GM04504 (cell line): ENCODE results near the gene SEC14L2.
"Not testable (repeated sequence)": the region's sequence is repeated elsewhere in the genome, so short reads cannot be mapped to it uniquely, and the experiment has no call there.

Experiments
- DNase-seq: peaks from one replicate; pipeline ENCODE4 v3.0.0-alpha.2; 2012; ENCODE audit warnings: low read depth

Gene SEC14L2

DNA sequence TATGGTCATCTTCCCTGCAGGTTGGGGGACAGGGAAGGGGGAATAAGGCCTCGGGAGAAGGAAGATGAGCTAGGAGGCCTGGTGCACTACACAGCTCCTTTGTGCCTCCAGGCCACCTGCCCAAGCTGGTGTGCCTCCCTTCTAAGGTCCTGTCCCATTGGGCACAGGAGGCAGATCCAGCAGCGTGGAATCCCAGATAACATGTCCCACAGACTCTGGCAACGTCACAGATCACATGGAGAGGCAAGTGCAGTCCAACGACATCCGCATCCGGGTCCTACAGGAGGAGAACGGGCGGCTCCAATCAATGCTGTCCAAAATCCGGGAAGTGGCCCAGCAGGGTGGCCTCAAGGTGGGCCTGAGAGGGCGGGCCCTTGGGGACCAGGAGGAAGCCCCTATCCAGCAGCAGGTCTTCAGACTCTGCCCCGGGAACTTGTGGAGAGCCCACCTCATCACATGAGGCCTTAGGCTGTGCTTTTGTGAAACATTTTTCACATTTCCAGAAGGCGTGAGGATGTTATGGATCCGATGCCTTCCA lies 21.4 kb upstream of the SEC14L2 start:
- no peak for DNase-seq

DNA sequence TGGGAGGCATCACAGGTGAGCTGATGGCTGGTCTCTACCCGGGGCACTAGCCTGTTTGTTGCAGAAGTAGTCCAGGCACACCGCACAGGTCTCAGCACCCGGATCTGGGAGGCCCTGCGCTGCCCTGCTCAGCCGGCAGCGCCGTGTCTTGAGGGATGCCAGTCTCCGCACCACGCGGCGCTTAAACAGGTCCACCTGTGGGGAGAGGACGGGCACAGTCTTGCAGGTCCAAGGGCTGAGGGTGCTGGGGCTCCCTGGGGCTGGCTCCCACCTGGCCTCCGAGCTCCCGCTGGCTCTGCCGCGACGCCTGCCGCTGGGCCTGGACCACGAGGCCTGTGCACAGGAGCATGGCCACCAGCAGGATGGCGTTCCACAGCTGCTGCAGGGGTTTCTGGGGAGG lies 16.8 kb upstream of the SEC14L2 start:
- no peak for DNase-seq

DNA sequence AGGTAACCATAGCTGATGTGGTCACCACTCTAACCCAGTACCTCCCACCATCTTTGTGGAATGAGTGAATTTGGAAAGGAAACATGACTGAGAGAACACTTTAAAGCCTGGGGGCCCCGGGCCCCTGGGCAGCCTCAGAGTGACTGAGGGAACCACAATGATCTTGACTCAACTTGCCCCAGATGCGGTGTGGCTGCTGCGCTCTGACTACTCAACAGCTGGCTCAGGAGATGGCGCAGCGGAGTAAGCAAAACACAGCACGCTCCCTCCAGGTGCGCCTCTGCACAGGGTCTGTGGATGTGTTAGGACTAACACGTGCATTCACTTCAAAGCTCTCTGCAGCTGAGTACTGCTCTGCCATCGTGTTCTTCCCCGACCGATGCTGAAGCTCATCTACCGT lies 15.6 kb upstream of the SEC14L2 start:
- DNase-seq: no peak

DNA sequence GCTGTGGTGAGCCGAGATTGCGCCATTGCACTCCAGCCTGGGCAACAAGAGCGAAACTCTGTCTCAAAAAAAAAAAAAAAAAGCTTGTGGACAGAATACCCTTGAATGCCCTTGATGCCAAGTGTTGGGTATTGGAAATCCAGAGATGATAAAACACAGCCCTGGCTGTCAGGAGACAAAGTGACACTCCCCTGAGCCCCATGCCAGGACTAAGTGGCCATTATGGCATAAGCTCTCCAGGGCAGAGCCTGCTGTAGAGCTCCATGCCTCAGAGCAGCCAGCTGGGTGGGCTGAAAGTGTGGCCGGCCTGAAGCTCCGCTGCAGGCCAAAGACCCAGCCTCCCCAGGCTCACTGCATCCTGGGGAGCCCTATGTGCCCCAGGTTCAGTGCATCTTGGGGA lies 14.5 kb upstream of the SEC14L2 start:
- no peak for DNase-seq

DNA sequence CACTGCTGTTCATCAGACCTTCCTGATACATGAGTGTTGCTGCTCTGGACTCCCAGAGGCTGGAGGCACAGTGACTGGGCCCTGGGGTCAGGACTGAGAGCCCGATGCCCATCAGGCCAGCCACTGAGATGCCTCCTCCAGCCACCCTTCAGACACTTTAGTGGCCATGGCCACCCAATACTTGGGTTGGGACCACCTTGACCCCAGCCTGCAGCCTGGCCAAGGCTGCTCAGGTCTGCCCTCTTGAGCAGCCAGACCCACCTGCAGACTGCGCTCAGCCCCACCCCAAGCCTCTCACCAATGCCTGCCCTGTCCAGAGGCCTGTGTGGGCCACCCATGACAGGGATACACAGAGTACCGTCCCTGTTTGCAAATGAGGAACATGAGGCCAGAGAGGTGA lies 13.8 kb upstream of the SEC14L2 start:
- DNase-seq: no peak

DNA sequence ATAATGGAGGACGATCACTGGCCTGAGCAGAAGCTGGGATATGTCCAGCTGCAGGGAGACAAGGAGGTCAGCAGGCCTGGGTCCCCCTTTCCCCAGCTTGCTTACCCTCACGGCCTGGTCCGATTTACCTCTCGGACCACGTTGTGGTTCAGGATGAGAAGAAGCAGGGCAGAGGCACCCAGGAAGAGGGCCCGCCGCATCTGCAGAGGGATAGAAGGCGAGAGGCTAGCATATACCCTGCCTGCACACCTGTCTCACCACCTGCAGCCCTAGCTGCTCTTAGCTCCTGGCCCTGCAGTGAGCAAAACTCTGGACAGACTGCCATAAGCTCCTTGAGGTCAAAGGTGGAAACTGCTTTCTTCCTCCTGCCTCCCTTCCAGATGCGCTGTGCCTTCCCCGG lies 10.9 kb upstream of the SEC14L2 start:
- no peak for DNase-seq

DNA sequence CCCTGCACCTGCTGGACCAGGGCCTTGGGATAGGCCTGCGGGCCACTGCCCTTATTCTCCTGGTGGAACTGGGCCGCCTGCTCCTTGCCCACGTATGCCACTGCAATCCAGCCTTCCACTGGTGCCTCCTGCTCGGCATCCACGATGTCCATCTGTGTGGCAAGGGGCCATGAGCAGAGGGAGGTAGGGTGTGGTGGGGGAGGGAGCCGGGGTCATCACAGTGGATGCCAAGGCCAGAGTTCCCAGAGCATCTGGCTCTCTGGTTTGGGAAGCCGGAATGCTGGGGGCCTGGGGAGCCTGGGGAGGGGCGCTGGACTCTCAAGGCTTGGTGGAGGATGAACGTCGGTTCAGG lies 10.2 kb upstream of the SEC14L2 start:
- no peak for DNase-seq

DNA sequence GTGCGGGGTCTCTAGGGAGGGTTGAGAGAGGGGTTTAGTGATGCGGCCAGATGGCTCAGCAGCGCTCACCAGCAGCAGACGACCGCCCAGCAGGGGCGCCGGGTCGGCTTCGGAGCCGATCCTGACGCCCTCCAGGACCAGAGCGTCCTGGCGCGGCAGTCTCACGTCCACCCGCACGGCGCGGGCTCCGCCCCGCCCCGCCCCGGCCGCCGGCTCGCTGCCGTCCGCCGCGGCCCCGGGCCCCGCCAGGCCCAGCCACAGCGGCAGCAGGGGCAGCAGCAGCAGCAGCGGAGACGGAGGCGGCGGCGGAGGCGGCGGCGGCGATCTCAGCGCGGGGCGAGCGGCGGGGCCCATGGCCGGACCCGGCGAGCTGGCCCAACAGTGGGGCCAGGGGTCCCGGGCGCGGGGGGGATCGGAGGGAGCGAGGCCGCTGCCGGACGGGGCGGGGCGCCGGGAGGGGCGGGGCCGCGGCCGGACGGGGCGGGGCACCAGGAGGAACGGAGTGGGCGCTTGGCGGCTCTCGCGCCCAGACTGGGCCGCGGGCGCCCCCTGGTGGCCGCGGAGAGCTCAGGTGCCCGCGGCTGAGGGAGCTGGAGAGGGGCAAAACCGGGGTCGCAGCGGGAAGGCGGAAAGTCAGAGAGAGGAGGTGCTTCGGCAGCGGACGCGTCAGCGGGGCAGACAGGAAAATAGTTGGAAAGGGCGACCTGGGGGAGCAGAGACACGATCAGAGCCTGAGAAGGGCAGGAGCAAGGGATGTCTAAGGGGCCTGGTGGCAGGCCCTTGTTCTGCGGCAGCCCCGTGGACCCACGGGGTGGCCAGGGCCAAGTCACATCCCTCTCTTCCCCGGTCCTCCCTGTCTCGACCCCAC lies 9.6 kb upstream of the SEC14L2 start, which contains the start of gene RNF215:
Gene RNF215 (minus strand): TSS at position 452 of the 868 bp plus-strand sequence. CDS start 98 bp downstream, at position 354.
- peak; percentile 53 for DNase-seq

DNA sequence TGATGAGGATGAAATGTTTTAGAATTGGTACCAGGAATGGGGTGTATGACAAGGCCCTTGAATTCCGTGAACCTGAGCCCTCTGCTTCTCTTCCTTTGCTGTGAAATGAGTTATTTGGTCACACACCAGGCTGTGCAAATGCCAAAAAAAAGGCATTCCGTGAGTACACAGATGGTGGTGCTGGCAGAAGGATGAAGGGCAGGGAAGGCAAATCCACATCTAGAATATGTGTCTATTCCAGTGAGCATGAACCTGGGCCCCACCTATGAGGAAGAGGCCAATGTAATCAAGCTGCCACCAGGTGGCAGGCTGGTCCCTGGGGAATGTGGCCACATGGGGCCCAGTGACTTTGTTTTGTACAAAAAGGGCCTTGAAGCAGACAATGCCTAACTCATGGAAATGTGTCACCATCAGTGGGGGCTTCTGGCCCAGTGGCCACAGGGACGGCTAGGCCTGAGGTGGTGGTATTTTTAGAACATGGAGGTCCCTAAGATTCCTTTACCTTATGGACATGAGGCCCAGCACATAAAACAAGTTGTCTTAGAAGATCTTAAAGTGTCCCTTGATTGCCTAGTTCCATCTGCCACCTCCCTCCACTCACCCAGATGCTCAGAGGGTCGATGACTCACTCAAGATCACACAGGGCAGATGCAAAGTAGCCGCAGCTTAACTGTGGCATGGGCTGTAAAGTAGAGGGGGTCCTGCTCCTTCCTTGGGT lies 5.7 kb upstream of the SEC14L2 start:
- DNase-seq: peak; percentile 45

DNA sequence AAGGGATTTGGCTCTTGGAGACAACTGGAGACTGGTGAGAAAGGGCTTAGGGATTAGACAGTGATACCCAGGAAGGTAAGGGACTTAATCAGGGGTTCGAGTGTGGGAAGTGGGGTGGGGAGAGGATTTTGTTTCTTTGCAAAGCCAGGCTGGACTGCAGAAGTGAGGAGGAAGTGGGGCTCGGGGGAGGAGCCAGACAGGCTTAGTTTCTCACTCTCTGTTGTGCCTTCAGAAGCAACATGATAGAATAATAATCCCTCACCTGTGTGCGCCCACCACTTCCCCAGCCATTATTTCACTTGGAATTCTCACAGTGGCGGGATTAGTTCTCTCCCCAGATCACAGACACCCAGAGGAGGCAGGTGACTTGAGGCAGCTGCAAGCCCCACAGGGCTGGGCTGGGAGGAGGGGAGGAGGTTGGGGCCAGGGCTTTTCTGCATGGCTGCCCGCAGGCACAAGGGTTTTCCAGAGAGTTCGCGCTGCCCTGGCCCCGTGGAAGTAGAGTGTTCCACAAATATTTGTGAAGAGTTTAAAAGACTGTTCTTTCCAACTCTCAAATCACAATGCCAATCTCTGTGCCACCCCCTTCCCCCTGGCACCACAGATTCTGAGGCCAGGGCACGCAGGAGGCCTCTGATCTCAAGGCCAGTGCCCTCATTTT lies 4.0 kb upstream of the SEC14L2 start:
- no peak for DNase-seq

DNA sequence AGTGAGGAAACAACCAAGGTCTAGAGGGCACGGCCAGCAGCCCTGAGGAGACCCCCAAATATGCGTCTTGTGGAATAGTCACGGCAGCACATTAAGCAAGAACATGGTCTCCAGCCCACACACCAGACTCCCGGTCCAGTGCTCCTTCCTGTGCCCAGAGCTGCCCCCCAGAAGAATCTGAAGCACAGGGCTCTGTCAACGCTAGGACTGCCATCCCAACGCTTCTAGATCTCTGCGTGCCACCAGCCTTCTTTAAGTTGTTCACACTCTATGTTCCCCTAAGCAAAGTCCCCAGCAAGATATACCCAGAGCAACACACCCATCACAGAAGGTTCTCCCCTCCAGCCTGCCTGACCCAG lies 3.5 kb upstream of the SEC14L2 start:
- DNase-seq: no peak

DNA sequence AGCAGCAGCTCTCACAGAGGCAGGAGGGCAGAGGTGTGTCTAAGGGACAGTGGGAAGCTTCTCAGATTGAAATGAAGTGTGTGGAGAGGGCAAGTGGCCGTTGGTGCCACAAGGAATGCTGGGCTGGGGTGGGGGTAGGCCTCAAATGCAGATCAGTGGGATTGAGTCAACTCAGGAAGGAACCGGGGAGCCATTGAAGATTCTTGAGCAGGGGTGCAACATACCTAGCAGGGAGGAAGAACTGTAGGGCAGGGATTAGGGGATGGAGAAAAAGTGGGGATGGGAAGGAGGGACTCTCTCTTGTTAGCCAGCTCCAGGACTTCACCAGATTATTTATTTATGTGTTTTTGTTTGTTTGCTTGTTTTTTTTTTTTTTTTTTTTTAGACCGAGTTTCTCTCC lies 2.9 kb upstream of the SEC14L2 start:
- DNase-seq: no peak

DNA sequence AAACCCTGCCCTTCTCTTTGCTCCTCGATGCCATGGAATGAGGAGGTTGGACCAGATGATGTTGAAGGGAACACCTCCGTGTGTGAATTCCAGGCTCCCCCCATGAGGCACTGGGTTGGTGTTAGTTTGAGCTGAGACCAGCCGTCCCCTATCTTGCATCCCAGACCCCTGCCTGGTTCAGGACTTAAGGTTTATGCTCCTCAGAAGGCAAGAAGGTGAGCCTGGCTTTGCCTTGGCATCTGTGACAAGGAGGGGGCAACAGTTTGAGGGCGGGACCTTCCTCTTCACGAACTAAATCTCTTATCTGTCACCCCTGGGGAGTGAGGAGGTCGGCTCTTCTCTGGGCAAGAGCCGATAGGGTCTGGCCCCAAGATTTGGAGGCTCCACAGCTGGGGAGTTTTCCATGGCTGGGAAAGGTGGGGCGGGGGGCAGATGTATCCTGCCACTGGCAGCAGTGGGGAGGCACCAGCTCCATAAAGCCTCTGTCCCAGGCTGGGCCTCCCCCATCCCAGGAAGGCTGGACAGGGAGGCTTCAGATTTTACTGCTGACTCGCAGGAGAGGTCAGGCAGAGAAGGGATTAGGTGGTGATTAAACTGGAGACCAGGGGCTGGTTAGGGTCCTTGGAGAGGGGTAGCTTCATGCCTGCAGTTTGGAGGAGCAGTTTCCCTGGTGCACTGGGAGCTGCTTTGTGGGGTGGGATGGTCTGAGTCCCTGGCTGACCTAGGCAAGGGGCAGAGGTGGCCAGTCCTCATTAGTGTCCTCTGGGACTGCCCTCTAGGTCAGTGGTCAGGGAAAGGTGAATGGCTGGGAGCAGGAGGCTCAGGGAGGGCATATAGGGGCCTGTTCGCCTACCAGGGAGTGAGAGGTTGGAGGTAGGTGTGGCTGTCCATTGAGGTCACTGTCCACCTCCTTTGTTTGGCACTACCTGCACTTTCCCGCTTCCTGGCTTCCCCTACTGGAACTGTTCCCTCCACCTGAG lies 1.1 kb downstream of the SEC14L2 start:
- DNase-seq: no peak

DNA sequence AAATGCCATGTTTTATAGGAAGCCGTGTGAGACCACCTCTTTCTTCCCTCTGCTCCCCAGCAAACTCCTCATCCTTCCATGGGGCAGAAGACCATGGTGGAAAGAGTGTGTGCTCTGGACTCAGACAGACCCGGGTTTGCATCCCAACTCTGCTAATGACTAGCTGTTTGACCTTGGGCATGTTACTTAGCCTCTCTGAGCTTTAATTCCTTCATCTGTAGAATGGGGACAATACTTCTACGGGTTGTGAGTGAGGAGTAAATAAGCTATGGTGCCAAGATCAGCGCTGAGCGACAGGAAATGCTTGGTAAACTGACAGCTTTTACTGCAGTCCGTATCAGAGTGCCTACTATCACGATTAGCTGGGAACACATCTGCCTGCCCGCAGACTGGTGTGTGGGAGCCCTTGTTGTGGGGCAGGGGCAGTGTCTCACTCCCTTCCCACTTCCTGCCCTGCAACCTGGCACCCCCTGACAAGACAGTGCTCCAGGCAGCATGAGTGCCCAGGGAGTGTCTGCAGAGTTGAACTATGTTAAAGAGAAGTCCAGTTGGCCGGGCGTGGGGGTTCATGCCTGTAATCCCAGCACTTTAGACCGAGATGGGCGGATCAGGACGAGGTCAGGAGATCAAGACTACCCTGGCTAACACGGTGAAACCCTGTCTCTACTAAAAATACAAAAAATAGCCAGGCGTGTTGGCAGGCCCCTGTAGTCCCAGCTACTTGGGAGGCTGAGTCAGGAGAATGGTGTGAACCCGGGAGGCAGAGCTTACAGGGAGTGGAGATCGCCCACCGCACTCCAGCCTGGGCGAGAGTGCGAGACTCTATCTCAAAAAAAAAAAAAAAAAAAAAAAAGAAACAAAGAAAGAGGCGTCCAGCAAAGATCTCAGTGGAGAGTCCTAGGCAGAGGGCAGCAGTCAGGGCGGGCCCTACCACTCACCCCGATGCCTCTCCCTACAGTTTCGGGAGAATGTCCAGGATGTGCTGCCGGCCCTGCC lies 2.2 kb downstream of the SEC14L2 start:
- no peak for DNase-seq

DNA sequence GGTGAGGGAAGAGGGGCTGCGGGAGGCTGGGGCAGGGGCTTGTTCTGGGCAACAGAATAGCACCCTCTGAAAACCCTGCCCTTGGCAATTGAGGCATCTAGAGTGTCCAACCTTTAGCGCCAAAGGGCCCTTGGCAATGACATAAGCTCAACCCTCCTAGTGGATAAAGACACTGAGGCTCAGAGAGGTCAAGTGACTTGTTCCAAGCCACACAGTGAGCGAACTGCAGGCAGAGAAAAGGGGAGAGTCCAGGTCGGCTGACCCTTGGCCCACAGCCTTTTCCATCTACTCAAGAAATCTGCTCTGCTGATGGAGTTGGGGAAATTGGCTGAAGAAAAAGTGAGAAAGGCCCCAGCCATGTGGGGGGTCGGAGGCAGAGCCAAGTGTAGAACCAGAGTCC lies 2.9 kb downstream of the SEC14L2 start:
- no peak for DNase-seq

DNA sequence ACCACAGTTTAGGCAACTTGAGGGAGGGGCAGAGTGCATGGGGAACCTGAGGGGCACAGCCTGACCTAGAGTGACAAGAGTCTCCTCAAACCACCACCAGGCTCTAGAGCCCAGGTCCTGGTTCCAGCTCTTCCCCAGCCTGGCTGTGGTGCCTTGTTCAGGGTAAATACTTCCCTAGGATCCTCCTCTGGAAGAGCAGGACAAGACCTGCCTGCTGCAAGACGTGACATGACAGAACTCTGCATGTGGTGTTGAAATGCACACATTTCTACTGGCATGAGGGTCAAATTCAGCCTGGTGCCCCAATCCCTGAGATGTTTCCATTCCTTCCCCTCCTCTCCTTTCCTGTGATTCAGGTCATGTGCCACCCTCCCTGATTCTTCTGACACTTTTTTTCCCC lies 3.3 kb downstream of the SEC14L2 start:
- no peak for DNase-seq

DNA sequence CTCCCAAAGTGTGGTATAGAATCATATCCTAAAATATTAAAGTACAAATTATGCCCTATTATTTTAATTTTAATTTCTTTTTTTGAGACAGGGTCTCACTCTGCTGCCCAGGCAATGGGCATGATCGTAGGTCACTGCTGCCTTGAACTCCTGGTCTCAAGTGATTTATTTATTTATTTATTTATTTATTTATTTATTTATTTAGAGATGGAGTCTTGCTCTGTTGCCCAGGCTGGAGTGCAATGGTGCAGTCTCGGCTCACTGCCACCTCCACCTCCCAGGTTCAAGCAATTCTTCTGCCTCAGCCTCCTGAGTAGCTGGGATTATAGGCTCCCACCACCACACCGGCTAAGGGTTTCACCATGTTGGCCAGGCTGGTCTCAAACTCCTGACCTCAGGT lies 4.2 kb downstream of the SEC14L2 start:
- not testable (repeated sequence) for DNase-seq

DNA sequence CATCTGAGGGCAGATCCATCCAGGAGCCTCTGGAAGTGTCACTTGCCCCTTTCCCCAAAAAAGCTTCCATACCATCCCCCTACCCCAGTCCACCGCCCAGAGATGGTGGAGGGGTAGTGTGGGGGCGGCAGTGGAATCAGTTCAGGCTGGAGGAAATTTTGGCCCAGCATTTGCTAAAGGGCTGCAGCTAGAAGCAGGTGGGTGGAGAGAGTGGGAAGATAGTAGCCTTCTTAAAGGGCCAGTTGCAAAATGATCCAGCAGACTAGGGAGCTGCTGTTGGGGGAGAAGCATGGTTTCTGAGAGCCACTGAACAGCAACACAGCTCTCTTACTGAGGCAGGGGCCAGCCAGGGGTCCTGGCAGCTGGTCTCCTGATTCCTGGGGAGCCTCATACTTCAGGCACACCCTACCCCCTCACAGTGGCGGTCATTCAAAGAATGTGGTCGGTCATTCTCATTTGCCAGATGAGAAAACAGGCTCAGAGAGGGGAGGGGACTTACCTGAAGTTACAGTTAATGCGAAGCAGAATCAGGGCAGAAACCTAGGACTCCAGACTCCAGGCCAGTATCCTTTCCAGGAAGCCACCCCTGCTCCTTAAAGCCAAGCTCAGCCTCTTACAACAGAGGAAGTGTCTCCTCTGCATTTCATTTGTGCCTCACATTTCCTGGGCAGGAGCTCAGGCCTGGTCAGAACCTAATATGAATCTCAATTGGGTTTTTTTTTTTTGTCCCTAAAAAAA lies 5.4 kb downstream of the SEC14L2 start:
- DNase-seq: no peak

DNA sequence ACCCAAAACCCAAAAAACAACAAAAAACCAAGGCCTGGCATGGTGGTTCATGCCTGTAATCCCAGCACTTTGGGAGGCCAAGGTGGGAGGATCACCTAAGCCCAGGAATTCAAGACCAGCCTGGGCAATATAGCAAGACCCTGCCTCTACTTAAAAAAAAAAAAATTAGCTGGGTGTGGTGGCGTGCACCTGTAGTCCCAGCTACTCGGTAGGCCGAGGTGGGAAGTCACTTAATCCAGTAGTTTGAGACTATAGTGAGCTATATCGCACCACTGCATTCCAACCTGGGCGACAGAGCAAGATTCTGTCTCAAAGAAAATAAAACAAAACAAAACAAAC lies 5.9 kb downstream of the SEC14L2 start:
- not testable (repeated sequence) for DNase-seq

DNA sequence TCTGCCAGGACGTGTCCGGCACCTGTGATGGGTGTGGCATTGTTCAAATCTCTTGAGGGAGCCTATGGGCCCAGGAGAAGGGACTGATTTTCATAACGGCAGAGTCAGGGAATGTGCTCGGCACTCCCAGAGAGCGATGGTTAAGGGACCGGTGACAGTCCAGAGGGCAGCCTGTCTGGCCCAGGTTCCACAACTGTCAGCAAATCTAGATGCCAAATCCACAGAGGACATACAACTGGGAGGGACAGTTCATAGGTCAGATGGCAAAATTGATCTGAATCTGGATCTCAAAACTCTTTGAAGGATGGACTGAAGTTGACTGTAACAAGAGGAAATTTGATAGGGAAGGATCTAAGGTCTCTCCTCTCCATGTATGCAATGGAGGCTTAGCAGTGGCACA lies 7.5 kb downstream of the SEC14L2 start:
- no peak for DNase-seq
